HL-60/S4 treated with phorbol 12-myristate 13-acetate at 8.2 ng/mL for 4 days and 3 days (cell line): ENCODE data around the gene TMC2.

Experiments
- in situ Hi-C: fragments of 300-500 bp; cut with MboI; formaldehyde crosslinking; loops from 2 replicates; pipeline ENCODE4 v1.15.0; 2022; ENCODE audit warnings: low sequenced_read_pairs

The TMC2 gene

DNA sequence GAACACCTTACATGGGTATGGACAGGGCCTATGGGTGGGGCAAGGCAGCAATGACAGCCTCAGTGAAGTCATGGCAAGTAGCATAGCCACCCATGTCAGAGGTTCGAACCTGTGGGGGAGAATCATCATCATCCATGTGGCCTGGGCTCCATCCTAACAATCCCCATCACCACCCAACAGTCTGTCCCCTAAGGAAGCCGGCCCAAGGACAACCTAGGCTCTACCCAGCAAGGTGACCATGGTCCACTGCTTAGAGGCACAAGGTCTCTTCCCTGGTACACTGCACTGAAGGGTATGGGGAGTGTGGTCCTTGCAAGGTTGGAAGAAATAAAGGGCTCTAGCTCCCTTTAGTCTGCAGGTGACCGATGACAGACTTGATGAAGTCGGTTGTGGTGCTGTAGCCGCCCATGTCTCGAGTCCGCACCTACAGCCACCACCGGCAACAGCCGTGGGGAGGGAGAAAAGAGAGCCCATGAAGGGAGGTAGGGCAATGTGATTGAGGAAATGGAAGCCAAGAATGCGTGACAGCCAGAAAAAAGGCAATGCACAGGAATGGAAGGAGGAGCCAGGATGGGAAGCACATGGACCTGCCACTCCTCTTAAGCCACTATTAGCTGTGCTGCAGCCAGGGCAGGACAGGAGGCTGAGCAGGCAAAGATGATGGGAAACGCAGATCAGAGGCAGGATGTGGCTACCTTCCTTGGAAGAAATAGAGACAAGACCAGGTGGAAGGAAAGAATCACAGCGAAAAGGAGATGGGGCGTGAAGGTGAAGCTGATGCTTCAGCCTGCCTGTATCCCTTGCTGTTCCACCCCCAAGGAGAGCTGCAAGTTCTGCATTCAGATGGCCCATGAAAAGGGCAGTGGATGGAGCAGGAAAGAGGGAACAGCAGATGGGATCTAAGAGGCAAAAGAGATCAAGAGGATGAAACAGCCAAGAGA is 122.3 kb downstream of the TMC2 start:
- in situ Hi-C loops, result no loop called here

- in situ Hi-C loops, result no loop called here
Measured at GRCh38 chr20:2659547-2659946, 123.2 kb downstream of the TMC2 start.

GRCh38 chr20:2663364-2663886 is 127.1 kb downstream of the TMC2 start:
- in situ Hi-C loops, result no loop called here

- in situ Hi-C loops, result no loop called here
Measured at GRCh38 chr20:2663887-2664719, 127.7 kb downstream of the TMC2 start, which contains the start of gene IDH3B. Gene IDH3B, minus strand, starts transcription at chr20:2664216. Its CDS starts 28 bp downstream, at chr20:2664188.

- in situ Hi-C loops, result no loop called here
Measured at GRCh38 chr20:2671977-2672376, 135.6 kb downstream of the TMC2 start.

- in situ Hi-C loops, result no loop called here
Measured at GRCh38 chr20:2672446-2672845, 136.1 kb downstream of the TMC2 start.

DNA sequence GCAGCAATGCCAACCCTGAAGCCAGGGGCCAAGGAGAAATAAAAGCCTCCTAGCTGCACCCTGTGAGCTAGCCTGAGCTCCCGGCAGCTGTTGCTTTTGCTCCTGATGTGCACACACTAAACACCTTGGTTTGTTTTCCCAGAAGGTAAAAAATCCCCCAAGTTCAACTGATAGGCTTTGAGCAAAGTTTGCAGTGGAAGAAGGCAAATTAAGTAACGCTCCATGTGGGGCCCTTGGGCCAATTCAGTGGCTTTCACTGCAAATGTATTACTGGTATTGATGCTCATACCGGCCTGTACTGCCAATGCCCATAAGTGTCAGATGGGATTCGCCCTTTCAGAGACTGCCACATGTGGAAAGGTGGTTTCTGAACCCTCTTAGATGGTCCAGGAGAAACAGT is 137.1 kb downstream of the TMC2 start:
- in situ Hi-C loops, result no loop called here

DNA sequence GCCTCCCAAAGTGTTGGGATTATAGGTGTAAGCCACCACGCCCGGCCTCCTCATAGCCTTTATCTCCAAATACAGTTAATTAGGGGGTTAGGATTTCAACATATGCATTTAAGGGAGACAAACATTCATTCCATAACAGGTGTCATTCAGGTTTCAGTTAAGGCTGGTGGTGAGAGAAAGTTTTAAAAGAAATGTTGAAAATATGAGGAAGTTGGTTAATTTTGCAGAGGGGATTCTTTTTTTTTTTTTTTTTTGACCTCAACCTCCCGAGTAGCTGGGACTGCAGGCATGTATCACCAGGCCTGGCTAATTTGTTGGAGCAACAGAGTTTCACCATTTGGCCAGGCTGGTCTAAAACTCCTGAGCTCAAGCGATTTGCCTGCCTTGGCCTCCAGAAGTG is 143.7 kb downstream of the TMC2 start:
- in situ Hi-C loops, result loop anchor here (25.0 kb wide), 1 partner anchor 307 kb away; no protein-coding TSS in a partner anchor

GRCh38 chr20:2682040-2682439 is 145.7 kb downstream of the TMC2 start:
- in situ Hi-C loops, result loop anchor here (25.0 kb wide), 1 partner anchor 305 kb away; no protein-coding TSS in a partner anchor

- in situ Hi-C loops, result loop anchor here (25.0 kb wide), 1 partner anchor 302 kb away; no protein-coding TSS in a partner anchor
Measured at GRCh38 chr20:2684817-2685216, 148.4 kb downstream of the TMC2 start.

- in situ Hi-C loops, result loop anchor here (25.0 kb wide), 1 partner anchor 300 kb away; no protein-coding TSS in a partner anchor
Measured at GRCh38 chr20:2687514-2687913, 151.1 kb downstream of the TMC2 start.

GRCh38 chr20:2688041-2688591 is 151.7 kb downstream of the TMC2 start:
- in situ Hi-C loops, result loop anchor here (25.0 kb wide), 1 partner anchor 299 kb away; no protein-coding TSS in a partner anchor

DNA sequence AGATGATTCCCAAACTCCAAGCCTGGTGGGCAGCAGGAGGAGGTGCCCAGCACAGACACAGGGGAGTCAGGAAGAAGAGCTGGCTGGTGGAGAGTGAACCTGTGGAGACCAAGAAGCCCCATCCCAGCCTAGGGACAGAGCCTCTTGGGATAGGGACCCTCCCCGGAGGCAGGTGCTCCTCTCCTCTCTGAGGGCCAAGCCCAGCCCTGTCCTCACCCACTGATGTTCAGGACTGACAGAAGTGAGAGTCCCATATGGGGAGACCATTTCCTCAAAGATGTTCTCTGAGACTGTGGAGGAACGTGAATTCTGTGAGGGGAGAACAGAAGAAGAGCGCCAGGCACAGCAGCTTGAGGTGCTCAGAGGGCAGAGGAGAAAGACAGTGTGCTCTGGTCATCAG is 153.8 kb downstream of the TMC2 start:
- in situ Hi-C loops, result loop anchor here (25.0 kb wide), 1 partner anchor 297 kb away; no protein-coding TSS in a partner anchor

GRCh38 chr20:2690718-2691117 is 154.3 kb downstream of the TMC2 start:
- in situ Hi-C loops, result loop anchor here (25.0 kb wide), 1 partner anchor 297 kb away; no protein-coding TSS in a partner anchor

DNA sequence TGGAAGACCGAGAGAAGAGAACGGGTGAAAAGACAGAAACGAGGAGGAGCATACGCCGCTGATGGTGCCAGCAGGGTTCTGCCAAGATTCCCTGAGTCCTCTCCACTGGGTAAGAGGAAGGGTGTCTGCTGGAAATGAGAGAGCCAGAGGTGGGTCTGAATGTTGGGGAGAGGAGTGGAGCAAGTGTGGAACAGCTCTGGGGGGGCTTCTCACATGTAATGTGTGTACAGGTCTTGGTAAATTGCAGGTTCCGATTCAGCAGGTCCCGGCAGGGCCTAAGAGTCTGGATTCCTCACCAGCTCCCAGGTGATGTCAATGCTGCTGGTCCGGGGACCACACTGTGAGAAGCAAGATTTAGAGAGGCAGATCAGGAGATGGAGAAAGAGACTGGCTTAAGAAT is 154.8 kb downstream of the TMC2 start:
- in situ Hi-C loops, result loop anchor here (25.0 kb wide), 1 partner anchor 296 kb away; no protein-coding TSS in a partner anchor
